OCI-LY7 (cell line): ENCODE measurements around the gene AP5S1. TPM values are rescaled to one million over a fixed set of nuclear protein-coding genes. Genes with fewer than 3 reads are reported as not detected.

Experiments used
- BruUV-seq: library from RNA; stranded (reverse); fragments of 400-500 nt; replicated peaks from 2 replicates; lab custom pipeline; 2021; lab: Mats Ljungman, UMichigan
- CTCF ChIA-PET: fragments of 300-600 bp; sonication (Branson Sonifier 250); formaldehyde crosslinking; loops from one replicate; lab custom pipeline; 2022; ENCODE audit warnings: antibody characterized with exemption; ENCODE audit not compliant: unreplicated experiment; lab: Charles Lee
- POLR2A ChIA-PET: fragments of 300-600 bp; sonication (Branson Sonifier 250); formaldehyde crosslinking; loops from one replicate; lab custom pipeline; 2022; ENCODE audit warnings: antibody characterized with exemption; lab: Charles Lee
- DNase-seq: peaks from one replicate; pipeline ENCODE4 v3.0.0-alpha.2; 2015; ENCODE audit warnings: low spot score
- H2AFZ ChIP-seq: fragments of 200-600 bp; sonication (generic), shearing (Covaris generic); 2 replicates; pipeline ENCODE4 v1.6.1; 2014; ENCODE audit warnings: mild to moderate bottlenecking, antibody characterized with exemption, low read length, moderate library complexity
- H3K27ac ChIP-seq: fragments of 200-600 bp; sonication (generic); 2 replicates; pipeline ENCODE4 v1.5.1; 2014; ENCODE audit warnings: mixed run types, low read depth, mild to moderate bottlenecking, moderate library complexity, low read length, inconsistent platforms; ENCODE audit not compliant: poor library complexity, severe bottlenecking
- H3K36me3 ChIP-seq: fragments of 200-600 bp; sonication (generic); 2 replicates; pipeline ENCODE4 v1.6.1; 2014; ENCODE audit warnings: mild to moderate bottlenecking, antibody characterized with exemption, low read length, moderate library complexity, mixed read lengths; ENCODE audit not compliant: insufficient read depth
- H3K4me1 ChIP-seq: fragments of 200-600 bp; sonication (generic); 2 replicates; pipeline ENCODE4 v1.5.1; 2014; ENCODE audit warnings: mild to moderate bottlenecking, low read length; ENCODE audit not compliant: insufficient read depth, poor library complexity, severe bottlenecking
- H3K4me2 ChIP-seq: fragments of 200-600 bp; sonication (generic); 2 replicates; pipeline ENCODE4 v1.6.1; 2014; ENCODE audit warnings: mild to moderate bottlenecking, low read length
- H3K4me3 ChIP-seq: fragments of 200-600 bp; sonication (generic); 2 replicates; pipeline ENCODE4 v1.5.1; 2014; ENCODE audit warnings: mild to moderate bottlenecking, low read depth, low read length; ENCODE audit not compliant: poor library complexity, severe bottlenecking
- H3K79me2 ChIP-seq: fragments of 200-600 bp; sonication (generic); 2 replicates; pipeline ENCODE4 v1.6.1; 2016; ENCODE audit warnings: low read depth, mild to moderate bottlenecking, low read length, moderate library complexity, mixed read lengths; ENCODE audit not compliant: insufficient read depth
- H3K9me2 ChIP-seq: fragments of 200-600 bp; sonication (generic); 2 replicates; pipeline ENCODE4 v1.6.1; 2016; ENCODE audit warnings: mild to moderate bottlenecking, low read length, mixed read lengths; ENCODE audit not compliant: insufficient read depth
- H3K9me3 ChIP-seq: fragments of 200-600 bp; sonication (generic); 2 replicates; pipeline ENCODE4 v1.6.1; 2014; ENCODE audit warnings: mild to moderate bottlenecking, mixed run types, low read length, mixed read lengths
- H4K20me1 ChIP-seq: fragments of 200-600 bp; sonication (generic); 2 replicates; pipeline ENCODE4 v1.6.1; 2014; ENCODE audit warnings: mild to moderate bottlenecking, antibody characterized with exemption, low read length, moderate library complexity, mixed read lengths; ENCODE audit not compliant: insufficient read depth
- CTCF ChIP-seq: fragments of 200-600 bp; sonication (generic); conservative IDR thresholded peaks from 2 replicates; pipeline ENCODE4 v1.5.1; 2014; ENCODE audit warnings: mild to moderate bottlenecking, antibody characterized with exemption, low read length, moderate library complexity, mixed read lengths
- EZH2phosphoT487 ChIP-seq: fragments of 200-600 bp; sonication (generic); IDR thresholded peaks from 2 replicates; pipeline ENCODE4 v1.6.1; 2018; ENCODE audit warnings: low read depth, borderline replicate concordance, mild to moderate bottlenecking, mixed run types, antibody characterized with exemption, low read length, moderate library complexity, mixed read lengths
- intact Hi-C: fragments of 100-400 bp; cut with micrococcal nuclease; formaldehyde crosslinking; loops from one replicate; pipeline ENCODE4 v1.10.0; 2022; ENCODE audit not compliant: unreplicated experiment
- total RNA-seq, 2 experiments: library from RNA; depleted of rRNA in 1 of 2; stranded (reverse); fragments of >200 nt in 1 of 2; shearing (Covaris generic) in 1 of 2; gene quantifications; 2 replicates each; pipeline ENCODE4 v1.2.3, GENCODE V29; 2014 to 2022

AP5S1 gene
- total RNA-seq, 2 experiments from 2014 or later, result 9.8 to 12.1 TPM

GRCh38 chr20:3813848-3814581, 6.3 kb upstream of the AP5S1 start:
- H3K9me3 ChIP-seq, result no peaks in the 10 kb centered on the region
- DNase-seq, result no peak
- no peaks in the 10 kb centered on the region for H3K79me2 ChIP-seq
- no peak overlapping the region for H2AFZ ChIP-seq
- H3K36me3 ChIP-seq, result no peaks in the 10 kb centered on the region
- no peaks in the 10 kb centered on the region for H4K20me1 ChIP-seq
- no peak overlapping the region for H3K4me2 ChIP-seq
- TF ChIP-seq EZH2phosphoT487 (no peak), CTCF (no peak)
- ChIA-PET CTCF (interaction anchor here (0.5 kb wide), 1 partner anchor 69 kb away, joined by 7 read pairs; no protein-coding TSS in a partner anchor), POLR2A (interaction anchor here (0.5 to 1.5 kb wide), 2 partner anchors 31 to 125 kb away, joined by 3 read pairs; no protein-coding TSS in a partner anchor)
- H3K9me2 ChIP-seq, result no peaks in the 10 kb centered on the region
- no peak overlapping the region for H3K4me3 ChIP-seq
- no peak overlapping the region for H3K27ac ChIP-seq
- BruUV-seq, result no TSS peak
- intact Hi-C loops, result no loop called here
- H3K4me1 ChIP-seq, result peaks cover 20% of the 10 kb centered on the region

- Histone ChIP-seq H3K9me2 (no peaks in the 10 kb centered on the region), H3K36me3 (no peaks in the 10 kb centered on the region), H3K9me3 (no peaks in the 10 kb centered on the region), H3K27ac (no peak overlapping the region), H3K79me2 (no peaks in the 10 kb centered on the region), H4K20me1 (no peaks in the 10 kb centered on the region), H2AFZ (no peak overlapping the region), H3K4me3 (no peak overlapping the region), H3K4me2 (no peak overlapping the region), H3K4me1 (peaks cover 29% of the 10 kb centered on the region)
- BruUV-seq, result no TSS peak
- TF ChIP-seq EZH2phosphoT487, result no peak
- intact Hi-C loops, result no loop called here
- CTCF ChIA-PET, result no interaction called here
- POLR2A ChIA-PET, result interaction anchor here (0.6 kb wide), 1 partner anchor 26 kb away, joined by 4 read pairs; no protein-coding TSS in a partner anchor
- no peak for DNase-seq
These were observed 5.3 kb upstream of the AP5S1 start for GRCh38 chr20:3814928-3815495.

GRCh38 chr20:3815703-3816315, 4.5 kb upstream of the AP5S1 start:
- no TSS peak for BruUV-seq
- POLR2A ChIA-PET, result interaction anchor here (0.6 kb wide), 1 partner anchor 25 kb away, joined by 4 read pairs; no protein-coding TSS in a partner anchor
- no peak for DNase-seq
- Histone ChIP-seq H3K4me1 (peaks cover 29% of the 10 kb centered on the region), H3K9me2 (no peaks in the 10 kb centered on the region), H3K4me3 (no peak overlapping the region), H3K36me3 (no peaks in the 10 kb centered on the region), H2AFZ (no peak overlapping the region), H3K79me2 (peaks cover under 1% of the 10 kb centered on the region; the same call in 1 of the 2 replicates), H4K20me1 (no peaks in the 10 kb centered on the region), H3K4me2 (0 out of 2 replicates have a peak overlapping the region, but pooled peaks have one; percentile 24), H3K9me3 (no peaks in the 10 kb centered on the region), H3K27ac (no peak overlapping the region)
- intact Hi-C loops, result no loop called here
- TF ChIP-seq EZH2phosphoT487, result no peak
- TF ChIP-seq CTCF, result no peak
- CTCF ChIA-PET, result no interaction called here
